HFFc6 (cell line): ENCODE data around the gene HSD17B7. TPM values are rescaled to one million over a fixed set of nuclear protein-coding genes. Genes with fewer than 3 reads are reported as not detected.

ENCODE experiments used
- DNase-seq: peaks from one replicate; pipeline ENCODE4 v3.0.0-alpha.2; 2018
- H3K27ac Mint-ChIP-seq: 2 replicates; pipeline ENCODE4 v1.8.0; 2020; ENCODE audit warnings: mild to moderate bottlenecking, mixed read lengths
- H3K27me3 Mint-ChIP-seq: 2 replicates; pipeline ENCODE4 v1.8.0; 2021; ENCODE audit warnings: mild to moderate bottlenecking, moderate library complexity, mixed read lengths; ENCODE audit not compliant: insufficient read depth
- H3K36me3 Mint-ChIP-seq: 2 replicates; pipeline ENCODE4 v1.8.0; 2021; ENCODE audit warnings: low read depth, mixed read lengths
- H3K4me1 Mint-ChIP-seq: 2 replicates; pipeline ENCODE4 v1.8.0; 2020; ENCODE audit warnings: low read depth, mixed read lengths
- H3K4me3 Mint-ChIP-seq: 2 replicates; pipeline ENCODE4 v1.8.0; 2020; ENCODE audit warnings: mild to moderate bottlenecking, moderate library complexity, mixed read lengths
- H3K9me3 Mint-ChIP-seq: 2 replicates; pipeline ENCODE4 v1.8.0; 2020; ENCODE audit warnings: mild to moderate bottlenecking, mixed read lengths
- total RNA-seq, 6 experiments: library from RNA; stranded (reverse); fragmentation: NEBNext Ultra II Directional; extraction: Animal tissue kit (Norgen Biotek cat#: 25700); gene quantifications; 2 replicates in 1 of 6; 3 replicates in 5 of 6; pipeline ENCODE4 v1.2.3, GENCODE V29; 2021
- TF ChIP-seq, protein P1 (sequence below): fragments of 200-600 bp; sonication (generic); IDR thresholded peaks from 2 replicates; pipeline ENCODE4 v1.5.0; 2021; ENCODE audit warnings: antibody characterized with exemption, mild to moderate bottlenecking

HSD17B7 gene
- total RNA-seq, 6 experiments from 2014 or later, result 3.1 to 6.2 (median 4.4) TPM

DNA sequence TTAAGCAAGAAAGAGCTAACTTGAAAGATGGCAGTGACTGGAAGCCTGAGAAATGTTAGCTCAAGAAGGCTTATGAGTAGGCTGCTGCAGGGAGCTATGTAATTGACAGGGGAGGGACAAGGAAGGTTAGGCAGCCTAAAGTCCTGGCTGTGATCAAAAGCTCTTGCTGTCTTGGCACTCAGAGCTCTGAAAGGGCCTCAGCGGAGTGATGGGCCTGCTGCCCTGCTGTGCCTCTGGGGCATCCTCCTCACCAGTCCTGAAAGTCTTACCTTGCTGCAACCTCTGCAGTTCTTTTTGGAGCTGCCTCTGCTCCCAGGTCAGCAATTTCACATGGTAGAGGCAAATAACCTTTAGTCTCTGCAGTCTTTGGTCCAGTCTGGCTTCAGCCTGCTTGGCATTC is 68.7 kb downstream of the HSD17B7 start:
- H3K4me3 Mint-ChIP-seq, result no peak overlapping the region
- no peak for DNase-seq
- no peak overlapping the region for H3K27ac Mint-ChIP-seq
- TF ChIP-seq, protein P1, sequence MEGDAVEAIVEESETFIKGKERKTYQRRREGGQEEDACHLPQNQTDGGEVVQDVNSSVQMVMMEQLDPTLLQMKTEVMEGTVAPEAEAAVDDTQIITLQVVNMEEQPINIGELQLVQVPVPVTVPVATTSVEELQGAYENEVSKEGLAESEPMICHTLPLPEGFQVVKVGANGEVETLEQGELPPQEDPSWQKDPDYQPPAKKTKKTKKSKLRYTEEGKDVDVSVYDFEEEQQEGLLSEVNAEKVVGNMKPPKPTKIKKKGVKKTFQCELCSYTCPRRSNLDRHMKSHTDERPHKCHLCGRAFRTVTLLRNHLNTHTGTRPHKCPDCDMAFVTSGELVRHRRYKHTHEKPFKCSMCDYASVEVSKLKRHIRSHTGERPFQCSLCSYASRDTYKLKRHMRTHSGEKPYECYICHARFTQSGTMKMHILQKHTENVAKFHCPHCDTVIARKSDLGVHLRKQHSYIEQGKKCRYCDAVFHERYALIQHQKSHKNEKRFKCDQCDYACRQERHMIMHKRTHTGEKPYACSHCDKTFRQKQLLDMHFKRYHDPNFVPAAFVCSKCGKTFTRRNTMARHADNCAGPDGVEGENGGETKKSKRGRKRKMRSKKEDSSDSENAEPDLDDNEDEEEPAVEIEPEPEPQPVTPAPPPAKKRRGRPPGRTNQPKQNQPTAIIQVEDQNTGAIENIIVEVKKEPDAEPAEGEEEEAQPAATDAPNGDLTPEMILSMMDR, result no peak
- no peaks in the 10 kb centered on the region for H3K9me3 Mint-ChIP-seq
- H3K27me3 Mint-ChIP-seq, result no peaks in the 10 kb centered on the region; the same call in 1 of the 2 replicates
- peaks cover 63% of the 10 kb centered on the region for H3K4me1 Mint-ChIP-seq
- 0 out of 2 replicates have a peak, but pooled peaks cover 2% of the 10 kb centered on the region for H3K36me3 Mint-ChIP-seq

DNA sequence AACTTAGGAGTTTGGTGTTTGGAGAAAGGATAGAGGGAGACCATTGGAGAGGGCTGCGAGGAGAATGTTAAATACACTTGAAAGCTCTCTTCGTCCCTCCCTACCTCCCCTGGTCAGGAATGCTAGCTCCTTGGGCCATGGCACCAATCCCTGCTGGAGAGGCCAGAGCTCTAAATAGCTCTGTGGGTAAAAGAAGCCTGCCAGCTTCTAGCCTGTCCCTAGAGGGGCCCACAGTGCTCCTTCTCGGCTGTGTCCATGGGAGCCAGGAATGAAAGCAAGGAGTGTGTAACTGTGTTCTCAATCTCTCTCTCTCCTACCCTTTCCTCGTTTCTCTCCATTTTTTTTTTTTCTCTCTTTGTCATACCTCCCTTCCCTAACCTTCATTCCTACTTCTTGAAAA is 70.6 kb downstream of the HSD17B7 start, which contains the start of gene CCDC190:
Gene CCDC190 (minus strand): TSS at position 75 of the 400 bp plus-strand sequence. CDS start 1,529 bp downstream, outside the sequence.
- Mint-ChIP-seq H3K27me3 (no peaks in the 10 kb centered on the region; the same call in 1 of the 2 replicates), H3K36me3 (0 out of 2 replicates have a peak, but pooled peaks cover 3% of the 10 kb centered on the region), H3K4me1 (peaks cover 44% of the 10 kb centered on the region), H3K27ac (no peak within 1 kb of the TSS), H3K9me3 (no peaks in the 10 kb centered on the region), H3K4me3 (no peak within 1 kb of the TSS)
- TF ChIP-seq, protein P1, result no peak
- no peak for DNase-seq

- Mint-ChIP-seq H3K4me1 (peaks cover 38% of the 10 kb centered on the region), H3K9me3 (no peaks in the 10 kb centered on the region), H3K27me3 (no peaks in the 10 kb centered on the region; the same call in 1 of the 2 replicates), H3K4me3 (no peak overlapping the region), H3K36me3 (0 out of 2 replicates have a peak, but pooled peaks cover 3% of the 10 kb centered on the region), H3K27ac (no peak overlapping the region)
- DNase-seq, result no peak
- TF ChIP-seq, protein P1, result no peak
Measured at GRCh38 chr1:162861625-162862024, 71.1 kb downstream of the HSD17B7 start.

Other genes starting within 250 kb of the HSD17B7 start
- gene UAP1, start 229.0 kb upstream of the HSD17B7 start, total RNA-seq, result 100 to 1,000 TPM; 105 to 192 (median 117) TPM
- gene DDR2, start 158.2 kb upstream of the HSD17B7 start, total RNA-seq, result 100 to 1,000 TPM; 154 to 218 (median 187) TPM
- under 1 TPM in 3 of 6 experiments, not detected in 3; 0.07 to 0.21 (median 0.14) TPM for gene CCDC190, start 70.5 kb downstream of the HSD17B7 start, total RNA-seq